Trophoblast cell (in vitro differentiated cells and primary cell): ENCODE results near the gene THSD4.

Experiments used
- DNase-seq, 2 donors: peaks; one replicate each; pipeline ENCODE4 v3.0.0-alpha.2; 2016
- H2AFZ ChIP-seq: 2 replicates; pipeline ENCODE4 v1.6.1; 2013; ENCODE audit warnings: low read length, moderate library complexity, mild to moderate bottlenecking; ENCODE audit not compliant: insufficient read depth, poor library complexity
- H2AK5ac ChIP-seq: 2 replicates; pipeline ENCODE4 v1.6.1; 2013; ENCODE audit warnings: mild to moderate bottlenecking, low read length
- H2BK120ac ChIP-seq: 2 replicates; pipeline ENCODE4 v1.6.1; 2013; ENCODE audit warnings: low read length, mild to moderate bottlenecking, moderate library complexity; ENCODE audit not compliant: insufficient read depth, poor library complexity
- H2BK12ac ChIP-seq: 2 replicates; pipeline ENCODE4 v1.6.1; 2013; ENCODE audit warnings: mild to moderate bottlenecking, low read length, moderate library complexity
- H2BK5ac ChIP-seq: 2 replicates; pipeline ENCODE4 v1.6.1; 2013; ENCODE audit warnings: low read length, low read depth, moderate library complexity, mild to moderate bottlenecking; ENCODE audit not compliant: poor library complexity
- H3K14ac ChIP-seq: 2 replicates; pipeline ENCODE4 v1.6.1; 2013; ENCODE audit warnings: mild to moderate bottlenecking, low read length
- H3K18ac ChIP-seq: 2 replicates; pipeline ENCODE4 v1.6.1; 2013; ENCODE audit warnings: mild to moderate bottlenecking, low read length
- H3K23ac ChIP-seq: 2 replicates; pipeline ENCODE4 v1.6.1; 2013; ENCODE audit warnings: low read length
- H3K27ac ChIP-seq: 2 replicates; pipeline ENCODE4 v1.5.1; 2013; ENCODE audit warnings: low read depth, mild to moderate bottlenecking, inconsistent platforms, low read length, moderate library complexity
- H3K27me3 ChIP-seq: 2 replicates; pipeline ENCODE4 v1.6.1; 2013; ENCODE audit warnings: inconsistent platforms, mild to moderate bottlenecking, low read length, moderate library complexity; ENCODE audit not compliant: insufficient read depth
- H3K36me3 ChIP-seq, 2 experiments: 1 replicate in 1 of 2; 2 replicates in 1 of 2; pipeline ENCODE4 v1.6.1; 2013; ENCODE audit warnings: low read length in 2 of 2, mild to moderate bottlenecking in 2 of 2, moderate library complexity in 1 of 2; ENCODE audit not compliant: insufficient read depth in 2 of 2, control insufficient read depth in 1 of 2
- H3K4ac ChIP-seq: 2 replicates; pipeline ENCODE4 v1.6.1; 2013; ENCODE audit warnings: low read depth, mild to moderate bottlenecking, low read length, moderate library complexity
- H3K4me1 ChIP-seq, 2 experiments: 1 replicate in 1 of 2; 2 replicates in 1 of 2; pipeline ENCODE4 v1.6.1; 2013; ENCODE audit warnings: low read length in 2 of 2, mild to moderate bottlenecking in 2 of 2, moderate library complexity in 1 of 2; ENCODE audit not compliant: insufficient read depth in 2 of 2, control insufficient read depth in 1 of 2
- H3K4me2 ChIP-seq: 2 replicates; pipeline ENCODE4 v1.6.1; 2013; ENCODE audit warnings: inconsistent platforms, mild to moderate bottlenecking, low read length, moderate library complexity
- H3K4me3 ChIP-seq: 2 replicates; pipeline ENCODE4 v1.5.1; 2013; ENCODE audit warnings: mild to moderate bottlenecking, low read depth, low read length, inconsistent platforms
- H3K79me1 ChIP-seq: one replicate; pipeline ENCODE4 v1.6.1; 2013; ENCODE audit warnings: low read length
- H3K79me2 ChIP-seq: 2 replicates; pipeline ENCODE4 v1.6.1; 2013; ENCODE audit warnings: low read length, mild to moderate bottlenecking; ENCODE audit not compliant: control insufficient read depth, insufficient read depth, poor library complexity
- H3K9ac ChIP-seq: 2 replicates; pipeline ENCODE4 v1.6.1; 2013; ENCODE audit warnings: mild to moderate bottlenecking, low read length
- H3K9me3 ChIP-seq: 2 replicates; pipeline ENCODE4 v1.6.1; 2013; ENCODE audit warnings: low read depth, mild to moderate bottlenecking, control low read depth, inconsistent platforms, low read length; ENCODE audit not compliant: insufficient read depth
- H4K12ac ChIP-seq: 2 replicates; pipeline ENCODE4 v1.6.1; 2013; ENCODE audit warnings: low read depth, mild to moderate bottlenecking, low read length, moderate library complexity
- H4K8ac ChIP-seq: 2 replicates; pipeline ENCODE4 v1.6.1; 2013; ENCODE audit warnings: low read depth, mild to moderate bottlenecking, low read length, moderate library complexity
- H4K91ac ChIP-seq: one replicate; pipeline ENCODE4 v1.6.1; 2013; ENCODE audit warnings: low read depth, mild to moderate bottlenecking, low read length, moderate library complexity
- WGBS: extraction: QIAGEN DNeasy Blood & Tissue Kit; methylation state at CpG from one replicate; pipeline ENCODE4 v1.1.7; 2013; ENCODE audit warnings: missing lambda C conversion rate; ENCODE audit not compliant: insufficient read length, insufficient coverage; ENCODE audit errors: extremely low coverage; 5-methylcytosine and 5-hydroxymethylcytosine counted together

THSD4 gene

DNA sequence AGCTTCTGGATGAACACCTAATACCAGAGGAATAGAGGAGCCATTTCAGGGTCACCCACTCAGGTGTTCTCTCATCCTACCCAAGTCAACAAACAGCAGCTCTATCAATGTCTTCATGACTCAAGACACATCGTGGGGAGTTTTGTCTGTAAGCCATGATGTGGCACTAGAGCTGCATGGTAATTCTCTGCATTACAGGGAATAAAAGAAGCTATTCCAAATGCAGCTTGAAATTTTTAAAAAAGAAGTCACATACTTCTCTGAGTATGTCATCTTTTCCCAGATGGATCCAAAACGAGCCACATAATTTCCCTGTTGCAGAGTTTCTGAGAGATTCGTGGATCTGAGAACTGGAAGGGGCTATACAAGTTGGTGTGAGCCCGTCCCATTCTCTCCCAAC lies 6.1 kb upstream of the THSD4 start:
- H3K27ac ChIP-seq: no peak overlapping the region
- no peak overlapping the region for H3K18ac ChIP-seq
- no peak overlapping the region for H4K12ac ChIP-seq
- no peak overlapping the region for H2AFZ ChIP-seq
- H4K8ac ChIP-seq: no peak overlapping the region
- H3K27me3 ChIP-seq: no peaks in the 10 kb centered on the region
- no peak overlapping the region for H3K4me2 ChIP-seq
- H3K4ac ChIP-seq: no peak overlapping the region
- DNase-seq: peak in 1 of 2 donors; percentile 26
- peaks cover 4 to 15% of the 10 kb centered on the region in 2 experiments for H3K4me1 ChIP-seq
- H3K9me3 ChIP-seq: no peaks in the 10 kb centered on the region
- no peak overlapping the region for H2AK5ac ChIP-seq
- no peak overlapping the region for H2BK12ac ChIP-seq
- no peak overlapping the region for H2BK120ac ChIP-seq
- no peak overlapping the region for H3K4me3 ChIP-seq
- H3K79me2 ChIP-seq: no peaks in the 10 kb centered on the region
- no CpG with 5 or more reads among the region's 4 CpGs for WGBS
- H3K9ac ChIP-seq: no peak overlapping the region
- no peak overlapping the region for H3K23ac ChIP-seq
- H3K14ac ChIP-seq: no peak overlapping the region
- H3K79me1 ChIP-seq: no peaks in the 10 kb centered on the region
- no peak overlapping the region for H2BK5ac ChIP-seq
- no peaks in the 10 kb centered on the region for H3K36me3 ChIP-seq
- H4K91ac ChIP-seq: no peak overlapping the region

- Histone ChIP-seq H3K18ac (no peak overlapping the region), H3K9ac (no peak overlapping the region), H2AK5ac (no peak overlapping the region), H3K4me1 (peaks cover 10 to 18% of the 10 kb centered on the region in 2 experiments), H3K23ac (no peak overlapping the region), H2BK5ac (no peak overlapping the region), H3K4me3 (no peak overlapping the region), H4K91ac (no peak overlapping the region), H4K8ac (no peak overlapping the region), H3K27me3 (no peaks in the 10 kb centered on the region), H3K14ac (no peak overlapping the region), H3K79me1 (no peaks in the 10 kb centered on the region), H3K27ac (no peak overlapping the region), H3K36me3 (no peaks in the 10 kb centered on the region), H2AFZ (no peak overlapping the region), H3K4ac (no peak overlapping the region), H2BK12ac (no peak overlapping the region), H2BK120ac (no peak overlapping the region), H3K79me2 (no peaks in the 10 kb centered on the region), H3K9me3 (no peaks in the 10 kb centered on the region), H4K12ac (no peak overlapping the region), H3K4me2 (no peak overlapping the region)
- no CpG with 5 or more reads among the region's 3 CpGs for WGBS
- DNase-seq: no peak
These were observed 5.4 kb upstream of the THSD4 start for GRCh38 chr15:71109905-71110304.

GRCh38 chr15:71110405-71111180 lies 4.7 kb upstream of the THSD4 start:
- peak; percentile 72 to 90 for DNase-seq
- H2BK120ac ChIP-seq: no peak overlapping the region
- H4K91ac ChIP-seq: no peak overlapping the region
- no peak overlapping the region for H2BK12ac ChIP-seq
- no peak overlapping the region for H3K9ac ChIP-seq
- no CpG with 5 or more reads among the region's 13 CpGs for WGBS
- H2AFZ ChIP-seq: no peak overlapping the region
- no peaks in the 10 kb centered on the region for H3K79me2 ChIP-seq
- no peak overlapping the region for H3K18ac ChIP-seq
- no peak overlapping the region for H3K27ac ChIP-seq
- no peak overlapping the region for H3K4me3 ChIP-seq
- no peak overlapping the region for H3K14ac ChIP-seq
- no peak overlapping the region for H2AK5ac ChIP-seq
- no peak overlapping the region for H3K23ac ChIP-seq
- H4K8ac ChIP-seq: no peak overlapping the region
- no peak overlapping the region for H3K4me2 ChIP-seq
- H3K9me3 ChIP-seq: no peaks in the 10 kb centered on the region
- H3K4ac ChIP-seq: no peak overlapping the region
- H3K79me1 ChIP-seq: no peaks in the 10 kb centered on the region
- no peak overlapping the region for H2BK5ac ChIP-seq
- H4K12ac ChIP-seq: no peak overlapping the region
- H3K4me1 ChIP-seq: peaks cover 13 to 20% of the 10 kb centered on the region in 2 experiments
- H3K36me3 ChIP-seq: no peaks in the 10 kb centered on the region
- H3K27me3 ChIP-seq: no peaks in the 10 kb centered on the region

DNA sequence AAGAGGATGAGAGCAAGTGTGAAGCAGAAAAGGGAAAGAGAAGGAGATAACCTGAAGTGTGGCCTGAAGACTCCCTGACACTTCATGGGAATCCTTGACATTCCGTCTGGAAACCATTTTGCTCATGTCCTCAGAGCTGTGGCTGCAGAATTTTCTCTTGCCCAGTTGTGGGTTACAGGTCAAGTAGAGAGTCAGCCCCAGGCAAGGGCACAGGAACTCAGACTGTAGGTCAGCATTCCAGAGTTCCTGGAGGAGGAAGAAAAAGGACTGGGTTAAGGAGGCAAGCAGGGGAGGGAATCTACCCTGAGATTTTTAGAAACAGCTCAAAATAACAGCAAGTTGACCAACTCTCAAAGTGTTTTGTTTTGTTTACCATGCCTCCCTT lies 4.1 kb upstream of the THSD4 start:
- Histone ChIP-seq H3K4me3 (no peak overlapping the region), H4K8ac (no peak overlapping the region), H3K4ac (no peak overlapping the region), H2BK12ac (no peak overlapping the region), H4K12ac (no peak overlapping the region), H3K23ac (no peak overlapping the region), H2BK120ac (no peak overlapping the region), H3K36me3 (no peaks in the 10 kb centered on the region), H3K4me2 (no peak overlapping the region), H3K9ac (no peak overlapping the region), H3K27ac (no peak overlapping the region), H3K14ac (no peak overlapping the region), H2BK5ac (no peak overlapping the region), H3K18ac (no peak overlapping the region), H2AK5ac (no peak overlapping the region), H3K4me1 (peaks cover 13 to 23% of the 10 kb centered on the region in 2 experiments), H3K9me3 (no peaks in the 10 kb centered on the region), H2AFZ (no peak overlapping the region), H4K91ac (no peak overlapping the region), H3K79me1 (no peaks in the 10 kb centered on the region), H3K79me2 (no peaks in the 10 kb centered on the region), H3K27me3 (no peaks in the 10 kb centered on the region)
- WGBS: no CpG with 5 or more reads among the region's 1 CpG
- peak; percentile 68 to 90 for DNase-seq
